ENCODE results near the gene ABCC11. TPM values are rescaled to one million over a fixed set of nuclear protein-coding genes. Genes with fewer than 3 reads are reported as not detected.
"Not testable (repeated sequence)": the region's sequence is repeated elsewhere in the genome, so short reads cannot be mapped to it uniquely, and the experiment has no call there.

Gene ABCC11
- total RNA-seq, 6 experiments from 2014 or later: 2.1 to 7.6 (median 3.3) TPM

DNA sequence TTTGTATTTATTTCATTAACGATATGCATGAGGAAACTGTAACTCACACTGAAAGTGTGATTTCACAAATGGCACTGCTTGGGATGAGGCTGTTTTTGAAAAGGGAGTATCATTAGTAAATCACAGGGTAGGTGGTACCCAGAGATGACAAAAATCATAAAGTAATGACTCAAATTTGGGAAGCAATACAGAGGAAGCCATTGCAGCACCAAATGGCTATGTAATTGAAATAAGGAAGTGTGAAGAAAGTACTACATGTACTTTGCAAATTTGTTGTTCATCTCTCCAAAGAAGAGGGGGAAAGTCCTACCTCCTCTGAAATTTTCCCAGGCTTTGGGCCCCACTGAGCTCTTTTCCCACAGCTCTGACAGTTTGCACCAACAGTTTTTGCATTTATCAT, 79.3 kb downstream of the ABCC11 start:
- peaks cover 0 to 16% (median 7%) of the 10 kb centered on the region in 4 donors for H3K4me1 ChIP-seq
- no peak overlapping the region for H3K4me3 ChIP-seq
- H3K27me3 ChIP-seq: no peaks in the 10 kb centered on the region
- H3K36me3 ChIP-seq: no peaks in the 10 kb centered on the region
- no peaks in the 10 kb centered on the region for H3K9me3 ChIP-seq
- ATAC-seq (no peak), DNase-seq (no peak)
- no peak overlapping the region for H3K27ac ChIP-seq
- no peak for TF ChIP-seq POLR2A (IDR thresholded peaks at IDR 0.05)
- TF ChIP-seq, protein P1, sequence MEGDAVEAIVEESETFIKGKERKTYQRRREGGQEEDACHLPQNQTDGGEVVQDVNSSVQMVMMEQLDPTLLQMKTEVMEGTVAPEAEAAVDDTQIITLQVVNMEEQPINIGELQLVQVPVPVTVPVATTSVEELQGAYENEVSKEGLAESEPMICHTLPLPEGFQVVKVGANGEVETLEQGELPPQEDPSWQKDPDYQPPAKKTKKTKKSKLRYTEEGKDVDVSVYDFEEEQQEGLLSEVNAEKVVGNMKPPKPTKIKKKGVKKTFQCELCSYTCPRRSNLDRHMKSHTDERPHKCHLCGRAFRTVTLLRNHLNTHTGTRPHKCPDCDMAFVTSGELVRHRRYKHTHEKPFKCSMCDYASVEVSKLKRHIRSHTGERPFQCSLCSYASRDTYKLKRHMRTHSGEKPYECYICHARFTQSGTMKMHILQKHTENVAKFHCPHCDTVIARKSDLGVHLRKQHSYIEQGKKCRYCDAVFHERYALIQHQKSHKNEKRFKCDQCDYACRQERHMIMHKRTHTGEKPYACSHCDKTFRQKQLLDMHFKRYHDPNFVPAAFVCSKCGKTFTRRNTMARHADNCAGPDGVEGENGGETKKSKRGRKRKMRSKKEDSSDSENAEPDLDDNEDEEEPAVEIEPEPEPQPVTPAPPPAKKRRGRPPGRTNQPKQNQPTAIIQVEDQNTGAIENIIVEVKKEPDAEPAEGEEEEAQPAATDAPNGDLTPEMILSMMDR (IDR thresholded peaks at IDR 0.05): no peak
- intact Hi-C loops (cut with DNase I): no loop called here
- WGBS (ENCODE audit: insufficient coverage, low coverage, low lambda C conversion rate, missing lambda C conversion rate): 77% methylated on average over 1 of the region's 1 CpG

DNA sequence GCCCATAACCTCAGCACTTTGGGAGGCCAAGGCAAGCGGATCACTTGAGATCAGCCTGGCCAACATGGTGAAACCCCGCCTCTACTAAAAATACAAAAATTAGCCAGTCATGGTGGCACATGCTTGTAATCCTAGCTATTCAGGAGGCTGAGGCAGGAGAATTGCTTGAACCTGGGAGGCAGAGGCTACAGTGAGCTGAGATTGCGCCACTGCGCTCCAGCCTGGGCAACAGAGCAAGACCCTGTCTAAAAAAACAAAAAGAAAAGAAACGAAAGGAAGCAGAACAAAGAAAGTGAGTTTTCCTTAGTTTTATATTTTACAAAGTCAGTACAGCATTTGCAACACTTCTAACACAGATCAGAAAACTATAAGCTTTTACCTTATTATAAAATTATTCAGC, 80.7 kb downstream of the ABCC11 start:
- DNase-seq; ATAC-seq; H3K36me3 ChIP-seq; H3K27me3 ChIP-seq; H3K4me3 ChIP-seq; intact Hi-C loops (cut with DNase I); H3K9me3 ChIP-seq: not testable (repeated sequence)
- H3K4me1 ChIP-seq: peaks cover 0 to 19% (median 8%) of the 10 kb centered on the region in 4 donors
- WGBS (ENCODE audit: insufficient coverage, low coverage, low lambda C conversion rate, missing lambda C conversion rate): 74% methylated on average over 3 of the region's 5 CpGs
- peak overlapping the region in 1 of 3 donors; percentile 81 for H3K27ac ChIP-seq

DNA sequence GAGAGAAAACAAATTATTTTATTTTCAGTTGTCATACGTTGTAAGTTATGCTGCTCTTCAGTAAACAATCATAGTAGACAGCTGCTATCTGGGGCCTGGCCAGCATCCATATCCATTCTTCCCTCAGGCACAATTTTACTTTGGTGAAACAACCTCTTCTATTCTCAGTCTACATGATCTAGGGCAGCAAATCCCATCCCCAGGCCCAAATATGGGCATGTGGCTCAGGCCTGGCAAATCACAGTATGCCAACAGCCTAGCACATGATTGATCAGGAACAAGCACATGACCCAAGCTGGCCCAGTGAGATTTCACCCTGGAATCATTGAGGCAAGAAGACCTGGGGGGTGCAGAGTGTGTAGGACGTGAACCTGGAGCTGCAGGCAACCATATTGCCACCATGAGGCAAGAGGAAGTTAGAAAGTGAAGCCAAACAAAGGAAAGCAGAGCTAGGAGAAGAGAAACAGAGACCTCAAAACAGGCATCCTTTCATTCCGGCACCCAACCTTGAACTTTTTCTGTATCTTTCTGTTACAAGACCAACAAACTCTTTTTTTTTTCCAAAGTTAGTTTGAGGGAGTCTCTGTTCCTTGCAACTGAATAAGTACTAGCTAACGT, 81.3 kb downstream of the ABCC11 start:
- no peaks in the 10 kb centered on the region for H3K9me3 ChIP-seq
- ATAC-seq (peak; percentile 5 to 34 (median 6)), DNase-seq (no peak)
- WGBS (ENCODE audit: insufficient coverage, low coverage, low lambda C conversion rate, missing lambda C conversion rate): 79% methylated on average over 4 of the region's 4 CpGs
- H3K4me3 ChIP-seq: no peak overlapping the region
- intact Hi-C loops (cut with DNase I): no loop called here
- no peak for TF ChIP-seq POLR2A (IDR thresholded peaks at IDR 0.05)
- TF ChIP-seq, protein P1 (IDR thresholded peaks at IDR 0.05): no peak
- peak overlapping the region in 2 of 3 donors; percentile 77 to 81 for H3K27ac ChIP-seq
- H3K4me1 ChIP-seq: peaks cover 0 to 19% (median 8%) of the 10 kb centered on the region in 4 donors
- no peaks in the 10 kb centered on the region for H3K27me3 ChIP-seq
- no peaks in the 10 kb centered on the region for H3K36me3 ChIP-seq

DNA sequence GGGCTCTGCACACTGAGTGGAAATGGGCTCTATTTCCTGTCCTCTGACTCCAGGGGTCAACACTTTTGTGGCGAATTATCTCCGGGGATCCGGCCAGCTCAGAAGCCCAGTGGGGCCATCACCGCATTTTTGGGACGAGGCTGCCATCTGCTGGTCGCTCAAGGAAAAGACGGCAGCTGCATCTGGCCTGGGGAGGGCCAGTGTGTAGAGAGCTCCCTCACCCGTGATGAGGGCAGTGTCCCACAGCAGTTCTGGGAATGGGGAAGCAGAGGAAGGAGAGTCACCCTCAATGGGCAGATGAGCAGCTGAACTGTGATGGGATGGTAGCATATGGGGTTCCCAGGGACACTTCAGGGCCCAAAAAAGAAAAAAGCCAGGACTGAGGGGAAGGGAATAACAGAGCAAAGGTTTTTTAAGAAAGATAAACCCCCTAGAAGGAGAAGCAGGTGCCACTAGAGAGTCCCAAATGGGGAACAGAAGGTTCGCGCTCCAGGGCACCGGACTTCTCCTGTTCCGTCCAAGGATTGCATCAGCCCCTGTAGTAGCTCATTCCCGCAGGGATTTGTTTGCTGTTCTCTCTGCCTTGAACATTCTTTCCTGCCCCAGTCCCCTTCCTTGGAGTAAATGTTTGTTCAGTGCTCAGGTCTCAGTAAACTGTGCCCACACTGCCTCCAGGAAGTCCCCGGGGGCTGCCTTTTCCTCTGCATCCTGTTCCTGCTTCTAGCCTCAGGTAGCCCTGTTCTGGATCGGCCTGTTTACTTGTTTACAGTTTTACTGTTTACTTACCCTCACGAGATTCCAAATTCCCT, 82.2 kb downstream of the ABCC11 start:
- peak; percentile 78 to 85 (median 84) for DNase-seq
- H3K27me3 ChIP-seq: no peaks in the 10 kb centered on the region
- H3K4me1 ChIP-seq: peaks cover 0 to 19% (median 8%) of the 10 kb centered on the region in 4 donors
- no peaks in the 10 kb centered on the region for H3K36me3 ChIP-seq
- H3K9me3 ChIP-seq: no peaks in the 10 kb centered on the region
- WGBS (ENCODE audit: insufficient coverage, low coverage, low lambda C conversion rate, missing lambda C conversion rate): 6% methylated on average over 16 of the region's 16 CpGs
- peak overlapping the region in 1 of 3 donors; percentile 9 for H3K4me3 ChIP-seq
- H3K27ac ChIP-seq: peak overlapping the region; percentile 53 to 81 (median 77)
- TF ChIP-seq POLR2A (IDR thresholded peaks at IDR 0.05): peak; percentile 49
- TF ChIP-seq, protein P1 (IDR thresholded peaks at IDR 0.05): peak; percentile 87 to 93 (median 92)
- peak; percentile 90 to 94 (median 94) for ATAC-seq
- intact Hi-C loops (cut with DNase I): no loop called here

Data from right lobe of liver (tissue), 6 donors.